GM19467 (cell line): ENCODE measurements around the gene BAHCC1.

Source experiments
- ATAC-seq: cut with Tn5 transposase; IDR thresholded peaks from one replicate; pipeline ENCODE4 v1.9.1; 2021; ENCODE audit warnings: mild to moderate bottlenecking, moderate library complexity; ENCODE audit not compliant: unreplicated experiment

BAHCC1 gene

GRCh38 chr17:81366648-81367047 lies 28.6 kb upstream of the BAHCC1 start:
- ATAC-seq = no peak

GRCh38 chr17:81367171-81367570 lies 28.1 kb upstream of the BAHCC1 start:
- no peak for ATAC-seq

DNA sequence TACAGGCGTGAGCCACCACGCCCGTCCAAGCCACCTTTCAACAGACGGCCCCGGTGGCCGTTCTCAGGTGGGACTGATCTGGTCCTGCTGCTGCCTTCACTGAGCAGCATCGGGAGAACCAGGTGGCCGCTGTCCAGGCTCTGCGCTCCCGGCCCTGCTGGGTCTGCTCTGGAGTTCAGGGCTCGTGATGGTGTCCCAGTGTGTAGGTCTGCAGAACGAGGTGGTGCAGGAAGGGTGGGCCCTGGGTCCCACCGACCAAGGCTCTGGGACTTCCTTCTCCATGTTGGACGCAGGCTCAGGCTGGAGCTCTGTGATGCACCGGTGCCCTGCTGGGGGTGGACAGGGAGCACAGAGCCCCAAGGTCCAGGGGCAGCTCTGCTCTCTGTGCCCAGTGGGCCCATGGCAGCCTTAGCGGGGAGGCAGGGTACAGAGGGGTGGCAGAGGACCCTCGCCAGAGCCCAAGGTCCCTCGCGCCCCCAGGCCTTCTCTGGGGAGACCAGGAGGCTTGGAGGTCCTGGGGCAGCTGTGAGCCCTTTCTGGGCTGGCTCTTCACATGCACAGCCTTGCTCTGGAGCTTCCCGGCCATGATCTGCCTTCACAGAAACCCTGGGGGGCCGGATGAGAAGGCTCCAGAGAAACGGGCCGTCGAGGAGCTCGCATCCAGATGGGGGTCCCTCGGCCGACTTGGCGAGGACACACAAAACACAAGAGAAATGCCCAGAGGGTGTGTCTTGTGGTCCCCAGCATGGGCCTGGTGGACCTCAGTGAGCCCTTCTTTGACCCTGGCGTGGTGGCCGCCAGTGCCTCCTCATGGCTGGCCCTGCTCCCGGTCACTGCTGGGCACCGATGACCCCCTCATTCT lies 26.9 kb upstream of the BAHCC1 start:
- no peak for ATAC-seq

DNA sequence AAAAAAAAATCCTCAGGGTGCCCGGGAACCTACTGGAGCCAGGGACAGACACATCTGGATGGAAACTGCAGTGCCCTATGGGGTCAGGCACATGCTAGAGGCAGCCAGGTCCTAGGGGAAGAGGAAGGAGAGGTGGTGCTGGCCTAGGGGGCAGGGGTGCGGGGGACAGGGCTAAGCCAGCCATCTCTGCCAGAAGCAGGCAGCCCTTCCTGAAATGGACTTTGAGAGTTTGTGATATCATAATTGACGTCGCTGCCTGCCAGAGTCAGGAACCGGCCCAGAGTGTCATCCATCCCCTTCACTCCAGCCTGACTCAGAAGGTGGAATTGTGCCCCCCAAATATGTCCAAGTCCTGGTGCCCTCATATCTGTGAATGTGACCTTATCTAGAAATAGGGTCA lies 25.0 kb upstream of the BAHCC1 start:
- no peak for ATAC-seq

DNA sequence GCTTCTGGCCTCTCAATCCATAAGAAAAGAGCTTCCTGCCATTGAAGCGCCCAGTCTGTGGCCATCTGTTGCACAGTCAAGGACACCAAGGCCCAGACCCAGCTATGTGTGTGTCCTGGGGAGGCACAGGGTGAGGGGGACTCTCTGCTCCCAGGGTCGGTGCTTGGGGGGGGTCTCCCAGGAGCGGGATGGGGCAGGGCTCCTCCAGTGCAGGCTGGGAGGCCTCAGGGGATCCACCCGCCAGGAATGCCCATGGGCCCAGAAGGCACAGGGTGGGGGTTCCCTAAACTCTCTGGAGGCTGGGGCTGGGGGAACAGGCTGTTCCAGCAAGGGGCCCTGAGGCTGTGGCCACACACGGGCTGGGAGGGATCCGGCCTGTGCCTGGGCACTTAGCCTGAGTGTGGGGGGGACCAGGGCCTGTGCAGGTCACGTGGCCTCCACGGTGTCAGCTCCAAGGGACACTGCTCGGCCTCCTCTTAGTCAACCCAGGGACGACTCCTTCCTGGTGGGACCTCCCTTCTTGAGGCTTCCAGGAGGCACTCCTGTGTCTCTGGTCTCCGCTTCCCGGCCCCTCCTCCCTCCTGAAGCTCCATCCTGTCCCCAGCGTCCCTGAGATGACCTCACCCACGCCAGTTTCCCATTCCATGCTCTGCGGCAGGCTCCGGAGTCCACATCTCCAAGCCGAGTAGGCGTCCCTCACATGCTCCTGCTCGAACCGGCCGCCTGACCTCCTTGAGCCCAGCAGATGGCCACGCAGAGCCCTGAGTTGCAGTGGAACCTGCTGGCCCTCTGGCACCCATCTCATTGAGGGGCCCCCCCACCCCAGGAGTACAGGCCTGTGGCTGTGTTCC lies 23.1 kb upstream of the BAHCC1 start:
- ATAC-seq = no peak

DNA sequence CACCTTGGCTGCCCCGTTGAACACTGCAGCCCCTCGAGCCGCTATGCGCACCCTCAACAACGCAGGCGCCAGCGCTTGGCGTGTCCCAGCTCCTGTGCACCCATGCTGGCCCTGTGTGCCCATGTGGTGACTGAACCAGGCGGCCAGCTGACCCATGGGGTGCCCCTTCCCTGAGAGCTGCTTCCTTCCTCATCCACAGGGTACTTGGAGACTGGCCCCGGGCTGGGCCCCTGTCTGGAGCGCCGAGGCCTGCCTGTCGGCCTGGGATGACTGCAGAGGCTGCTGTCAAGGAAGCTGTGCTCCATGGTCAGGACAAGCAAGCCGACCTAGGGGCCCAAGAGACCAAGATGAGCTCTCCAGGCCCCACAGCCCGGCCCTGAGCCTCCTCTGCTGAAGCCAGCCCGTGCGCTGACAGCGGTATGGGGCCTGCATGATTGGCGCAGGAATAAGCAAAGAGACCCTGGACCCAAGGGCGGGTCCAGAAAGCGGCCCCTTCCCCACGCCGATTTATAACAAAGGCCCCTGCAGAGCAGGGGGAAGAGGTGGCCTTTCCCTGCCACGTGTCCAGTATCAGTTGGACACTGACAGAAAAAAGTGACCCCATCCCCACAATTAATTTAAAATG lies 21.6 kb upstream of the BAHCC1 start:
- no peak for ATAC-seq

GRCh38 chr17:81374890-81375289 lies 20.4 kb upstream of the BAHCC1 start:
- no peak for ATAC-seq

DNA sequence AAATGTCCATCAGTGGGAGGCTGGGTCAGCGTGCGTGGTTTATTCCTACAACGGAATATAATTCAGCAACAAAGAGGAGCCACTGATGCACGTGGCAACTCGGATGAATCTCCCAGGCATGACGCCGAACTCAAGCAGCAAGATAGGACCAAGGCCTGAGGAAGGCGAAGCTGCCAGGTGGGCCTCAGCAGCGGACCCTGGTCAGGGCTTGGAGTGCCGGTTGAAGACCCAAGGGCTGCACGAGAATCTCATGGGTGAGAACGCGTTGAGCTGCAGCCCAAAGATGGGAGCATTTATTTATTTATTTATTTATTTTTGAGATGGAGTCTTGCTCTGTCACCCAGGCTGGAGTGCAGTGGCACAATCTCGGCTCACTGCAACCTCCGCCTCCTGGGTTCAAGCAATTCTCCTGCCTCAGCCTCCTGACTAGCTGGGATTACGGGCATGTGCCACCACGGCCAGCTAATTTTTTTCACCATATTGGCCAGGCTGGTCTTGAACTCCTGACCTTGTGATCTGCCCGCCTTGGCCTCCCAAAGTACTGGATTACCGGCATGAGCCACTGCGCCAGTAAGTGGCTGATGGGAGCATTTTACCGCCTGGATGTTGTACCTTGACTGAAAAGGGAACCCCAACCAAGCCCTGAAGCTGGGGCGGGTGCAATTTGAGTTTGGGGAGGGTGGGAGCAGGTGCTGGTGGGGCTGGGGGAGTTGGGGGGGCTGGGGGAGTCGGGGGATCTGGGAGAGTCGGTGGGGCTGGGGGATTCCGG lies 18.1 kb upstream of the BAHCC1 start:
- no peak for ATAC-seq

DNA sequence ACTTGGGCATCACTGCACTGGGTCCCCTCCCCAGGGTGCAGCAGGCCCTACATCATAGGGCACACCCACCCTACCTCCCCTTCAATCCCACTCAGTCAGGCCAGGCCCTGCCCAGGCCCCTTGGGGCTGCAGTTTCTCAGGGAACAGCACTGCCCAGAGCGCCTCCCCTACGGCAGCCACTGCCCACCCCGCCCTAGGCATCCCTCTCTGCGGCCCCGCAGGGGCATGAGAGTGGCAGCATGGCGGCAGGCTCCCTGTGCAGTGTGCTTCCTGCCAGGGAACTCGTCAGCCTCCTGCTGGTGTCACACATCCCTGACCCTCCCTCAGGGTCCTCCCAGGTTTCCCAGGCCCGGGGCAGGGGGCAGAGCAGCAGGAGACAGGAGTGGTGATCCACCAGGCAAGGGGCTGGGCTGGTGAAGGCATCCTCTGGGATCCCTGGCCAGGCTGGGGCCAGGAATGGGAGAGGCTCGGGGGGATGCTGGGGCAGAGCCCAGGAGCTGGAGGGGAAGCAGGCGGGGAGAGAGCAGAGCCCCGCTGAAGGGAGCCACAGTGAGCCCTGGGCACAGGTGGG lies 16.2 kb upstream of the BAHCC1 start:
- ATAC-seq = no peak

GRCh38 chr17:81379523-81379942 lies 15.7 kb upstream of the BAHCC1 start:
- no peak for ATAC-seq

DNA sequence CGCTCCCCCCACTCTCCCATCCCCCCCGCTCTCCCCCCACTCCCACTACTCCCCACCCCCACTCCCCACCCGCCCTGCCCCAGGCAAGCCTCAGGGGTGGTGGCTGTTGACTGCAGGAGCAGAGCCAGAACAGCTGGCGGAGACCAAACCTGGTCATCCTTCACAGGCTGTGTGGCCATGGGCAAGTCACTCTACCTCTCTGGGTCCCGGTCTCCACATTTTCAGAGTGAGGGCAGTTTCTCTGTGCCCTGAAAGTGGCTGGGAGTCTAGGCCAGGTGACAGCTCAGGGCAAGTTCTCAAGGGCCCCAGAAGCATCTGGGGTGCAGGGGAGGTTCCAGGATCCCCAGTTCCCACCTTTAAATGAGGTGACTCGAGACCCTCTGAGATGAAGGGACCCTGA lies 15.1 kb upstream of the BAHCC1 start:
- ATAC-seq = no peak

GRCh38 chr17:81380666-81381518 lies 14.4 kb upstream of the BAHCC1 start:
- no peak for ATAC-seq

DNA sequence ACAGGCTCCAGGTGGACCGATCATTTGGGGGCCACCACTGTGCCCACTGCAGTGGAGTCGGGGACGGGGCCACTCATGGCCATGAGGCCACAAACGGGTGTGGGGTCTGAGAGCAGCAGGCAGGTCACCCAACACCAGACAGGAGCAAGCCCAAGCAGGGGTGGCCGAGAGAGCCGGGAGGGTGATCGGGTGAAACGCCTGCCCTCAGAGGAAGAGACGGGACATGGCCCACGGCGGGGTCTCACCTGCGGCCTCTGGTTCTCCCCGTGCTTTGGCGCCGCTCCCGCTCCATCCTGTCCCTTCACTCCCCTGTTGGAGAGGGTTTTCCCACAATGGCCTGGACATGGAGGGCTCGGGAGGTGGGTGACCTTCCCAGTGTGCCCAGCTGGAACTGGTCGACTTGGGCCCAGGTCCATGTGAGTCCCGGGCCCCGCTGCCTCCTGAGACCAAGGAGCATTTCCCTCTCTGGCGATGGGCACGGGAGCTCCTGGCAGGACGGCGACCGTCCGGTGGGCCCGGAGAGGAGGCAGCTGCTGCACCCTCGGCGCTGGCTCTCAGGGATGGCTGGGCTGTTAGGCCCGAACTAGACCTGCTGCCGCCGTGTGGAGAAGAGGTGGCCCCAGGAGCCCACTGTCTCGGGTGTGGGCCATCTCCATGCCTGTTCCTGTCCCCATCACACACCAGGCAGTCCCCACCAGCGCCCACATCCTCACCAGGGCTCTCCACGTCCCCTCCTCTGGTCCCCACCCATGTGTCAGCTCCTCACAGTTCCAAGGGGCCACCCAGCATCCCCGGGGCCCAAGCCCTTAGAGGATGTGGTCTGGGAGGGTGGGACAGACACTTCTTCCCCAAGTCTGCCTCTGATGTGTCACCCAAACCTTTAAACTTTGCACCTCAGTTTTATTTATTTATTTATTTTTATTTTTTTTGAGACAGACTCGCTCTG lies 13.4 kb upstream of the BAHCC1 start:
- ATAC-seq = no peak

DNA sequence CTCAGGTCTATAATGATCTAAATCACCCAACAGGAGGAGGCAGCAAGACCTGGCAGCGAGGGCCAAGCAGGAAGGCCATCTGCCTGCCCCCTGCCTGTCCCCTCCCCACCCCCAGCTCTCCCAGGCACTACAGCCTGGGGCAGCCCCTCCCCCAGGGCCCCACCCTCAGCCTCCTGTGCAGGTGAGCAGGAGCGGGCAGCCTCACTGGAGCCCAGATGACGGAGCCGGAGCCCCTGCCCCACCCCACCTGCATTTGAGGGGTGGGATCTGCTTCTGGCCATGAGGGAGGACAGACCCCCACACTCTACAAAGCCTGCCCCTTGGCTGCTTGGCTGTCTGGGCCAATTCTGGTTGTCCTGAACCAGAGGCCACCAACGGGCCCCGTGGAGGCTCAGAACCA lies 12.4 kb upstream of the BAHCC1 start:
- ATAC-seq = no peak

DNA sequence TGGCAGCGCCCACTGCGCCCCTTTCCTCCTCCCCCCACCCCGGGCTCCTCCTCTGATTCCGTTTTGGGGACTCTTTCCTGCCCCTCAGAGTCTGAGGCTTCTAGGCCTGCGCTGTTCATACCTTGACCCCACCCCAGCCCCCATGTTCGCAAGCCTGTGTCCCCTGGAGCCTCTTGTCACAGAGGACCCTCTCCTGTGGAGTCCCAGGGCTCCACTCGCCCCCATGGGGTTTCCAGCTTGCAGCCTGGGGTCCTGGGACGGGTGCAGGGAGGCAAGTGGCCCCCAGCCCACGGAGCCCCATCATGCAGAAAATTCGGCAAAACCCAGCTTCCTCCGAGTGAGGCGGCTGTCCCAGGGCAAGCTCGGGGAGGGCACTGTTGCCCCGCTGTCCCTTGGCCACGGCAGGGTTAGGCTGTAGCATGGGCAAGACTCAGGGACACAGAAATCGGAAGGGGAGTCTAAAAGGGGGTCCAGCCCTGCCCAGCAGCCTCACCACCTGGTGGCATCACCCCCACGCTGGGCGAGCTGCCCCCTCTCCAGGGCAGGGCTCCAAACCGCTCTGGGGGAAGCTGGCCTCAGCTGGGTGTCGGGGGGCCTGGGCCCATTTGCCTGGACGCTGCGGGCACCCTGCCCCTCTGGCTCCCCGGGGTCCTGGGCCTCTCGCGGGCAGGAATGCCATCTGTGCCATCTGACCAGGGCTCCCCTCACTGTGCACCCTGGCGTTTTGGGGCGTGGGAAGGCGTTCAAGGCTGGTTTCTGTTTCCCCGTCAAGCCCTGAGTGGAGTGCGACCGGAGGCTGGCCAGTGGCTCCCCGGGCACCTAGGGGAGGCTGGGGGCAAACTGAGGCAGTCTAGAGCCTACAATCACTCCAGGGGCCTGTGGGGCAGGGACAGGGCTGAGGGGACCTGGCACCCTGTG lies 11.5 kb upstream of the BAHCC1 start:
- no peak for ATAC-seq

DNA sequence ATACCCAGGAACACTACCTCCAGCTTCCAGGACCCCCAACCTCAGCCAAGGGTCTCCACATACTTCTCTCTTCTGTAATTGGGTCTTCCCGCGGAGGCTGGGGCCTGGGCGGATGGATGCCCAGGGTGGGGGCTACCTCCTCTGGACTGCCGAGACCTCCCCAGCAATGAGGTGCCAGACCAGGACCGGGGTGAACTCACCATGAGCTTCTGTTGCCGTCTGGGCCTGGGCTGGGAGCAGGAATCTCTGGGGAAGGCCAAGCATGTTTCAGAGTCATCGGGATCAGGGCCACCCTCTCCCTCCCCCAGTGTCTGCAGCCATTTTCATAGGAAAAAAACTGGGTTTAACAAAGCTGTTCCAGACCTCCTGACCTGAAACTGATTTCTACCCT lies 10.3 kb upstream of the BAHCC1 start:
- no peak for ATAC-seq

DNA sequence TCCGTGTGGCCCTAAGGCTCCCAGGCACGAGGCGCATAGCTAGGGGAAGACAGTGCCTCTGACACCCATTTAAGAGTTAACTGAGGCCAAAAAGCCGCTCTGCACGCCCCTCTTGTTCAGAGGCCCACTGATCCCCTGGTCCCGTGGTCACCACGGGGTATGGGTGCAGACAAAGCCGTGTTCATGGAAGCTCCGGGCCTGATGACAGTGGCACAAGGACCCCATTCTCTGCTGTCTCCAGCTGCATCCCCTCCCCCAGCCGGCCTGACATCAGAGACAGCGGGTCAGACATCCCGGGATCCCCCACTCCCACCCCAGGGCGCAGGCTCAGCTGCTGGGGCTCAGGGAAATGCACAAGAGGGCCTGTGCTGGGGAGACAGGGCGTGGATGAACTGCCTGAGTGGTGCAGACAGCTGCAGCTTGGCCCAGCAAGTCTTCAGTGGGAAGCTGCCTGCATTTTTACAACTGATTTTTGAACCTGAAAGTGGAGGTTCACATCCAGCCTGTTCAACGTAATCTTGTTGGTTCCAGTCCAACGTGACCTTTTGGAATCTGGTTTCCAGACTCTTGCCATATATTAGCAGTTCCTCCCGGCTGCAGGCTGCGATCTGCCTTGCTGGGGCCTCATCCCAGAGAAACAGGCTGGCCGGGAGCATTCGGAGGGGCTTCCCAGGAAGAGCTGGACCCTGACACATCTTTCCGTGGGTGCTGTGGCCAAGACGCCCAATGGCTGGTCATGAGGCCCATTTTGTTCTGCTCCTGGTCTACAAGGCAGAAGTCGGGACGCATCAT lies 9.7 kb upstream of the BAHCC1 start:
- no peak for ATAC-seq
